Adipocyte (in vitro differentiated cells): Measurements from ENCODE around the gene ABCA4.
"Not testable (repeated sequence)": the region's sequence is repeated elsewhere in the genome, so short reads cannot be mapped to it uniquely, and the experiment has no call there.

Source experiments
- DNase-seq: peaks from one replicate; pipeline ENCODE4 v3.0.0-alpha.2; 2015; ENCODE audit warnings: low read depth
- H3K27me3 ChIP-seq: replicated peaks from 2 replicates; pipeline ENCODE4 v1.7.0; 2013; ENCODE audit warnings: mild to moderate bottlenecking, low read length, moderate library complexity; ENCODE audit not compliant: control insufficient read depth, insufficient read depth
- H3K36me3 ChIP-seq: 2 replicates; pipeline ENCODE4 v1.7.0; 2013; ENCODE audit warnings: low read length, mild to moderate bottlenecking, moderate library complexity; ENCODE audit not compliant: control insufficient read depth, insufficient read depth, severe bottlenecking
- H3K4me1 ChIP-seq: 2 replicates; pipeline ENCODE4 v1.7.0; 2013; ENCODE audit warnings: mild to moderate bottlenecking, low read length, moderate library complexity; ENCODE audit not compliant: control insufficient read depth, insufficient read depth
- H3K4me3 ChIP-seq: 2 replicates; pipeline ENCODE4 v1.7.0; 2013; ENCODE audit warnings: mild to moderate bottlenecking, low read length, moderate library complexity
- H3K9ac ChIP-seq: 2 replicates; pipeline ENCODE4 v1.7.0; 2013; ENCODE audit warnings: mild to moderate bottlenecking, low read length, moderate library complexity
- H3K9me3 ChIP-seq: 2 replicates; pipeline ENCODE4 v1.7.0; 2013; ENCODE audit warnings: mild to moderate bottlenecking, low read length, moderate library complexity; ENCODE audit not compliant: control insufficient read depth

The ABCA4 gene

GRCh38 chr1:93955765-93956164 lies 165.2 kb downstream of the ABCA4 start:
- H3K36me3 ChIP-seq = no peaks in the 10 kb centered on the region
- H3K4me3 ChIP-seq = no peak overlapping the region
- H3K27me3 ChIP-seq = no peaks in the 10 kb centered on the region
- H3K9me3 ChIP-seq = peaks cover 38% of the 10 kb centered on the region
- DNase-seq = no peak
- H3K9ac ChIP-seq = no peak overlapping the region
- H3K4me1 ChIP-seq = no peaks in the 10 kb centered on the region

DNA sequence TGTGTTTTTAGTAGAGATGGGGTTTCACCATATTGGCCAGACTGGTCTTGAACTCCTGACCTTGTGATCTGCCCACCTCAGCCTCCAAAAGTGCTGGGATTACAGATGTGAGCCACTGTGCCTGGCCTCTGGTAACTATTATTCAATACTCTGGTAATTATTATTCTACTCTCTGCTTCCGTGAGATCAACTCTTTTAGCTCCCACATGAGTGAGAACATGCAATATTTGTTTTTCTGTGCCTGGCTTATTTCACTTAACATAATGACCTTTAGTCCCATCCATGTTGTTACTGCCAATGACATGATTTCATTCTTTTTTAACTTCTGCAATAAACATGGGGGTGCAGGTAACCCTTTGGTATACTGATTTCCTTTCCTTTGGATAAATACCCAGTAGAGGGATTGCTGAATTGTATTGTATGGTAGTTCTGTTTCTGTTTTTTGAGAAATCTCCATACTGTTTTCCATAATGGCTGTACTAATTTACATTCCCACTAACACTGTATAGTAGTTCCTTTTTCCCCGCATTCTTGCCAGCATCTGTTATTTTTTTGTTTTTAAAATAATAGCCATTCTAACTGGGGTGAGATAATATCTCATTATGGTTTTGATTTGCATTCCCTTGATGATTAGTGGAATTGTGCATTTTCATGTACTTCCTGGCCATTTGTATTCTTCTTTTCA lies 173.8 kb downstream of the ABCA4 start:
- not testable (repeated sequence) for H3K4me3 ChIP-seq, H3K36me3 ChIP-seq, H3K9ac ChIP-seq, H3K4me1 ChIP-seq, DNase-seq, H3K27me3 ChIP-seq
- peaks cover 12% of the 10 kb centered on the region for H3K9me3 ChIP-seq
